Neural cell (in vitro differentiated cells): ENCODE measurements around the gene UCKL1. TPM values are rescaled to one million over a fixed set of nuclear protein-coding genes. Genes with fewer than 3 reads are reported as not detected.

Source experiments
- H2AFZ ChIP-seq: fragments of 200-600, 300-800 bp; sonication (generic), shearing (Covaris generic); 2 replicates; pipeline ENCODE4 v1.6.0; 2014; ENCODE audit warnings: low read depth, mild to moderate bottlenecking, antibody characterized with exemption, low read length, moderate library complexity
- H3F3A ChIP-seq: fragments of 200-600 bp; shearing (Covaris generic); 2 replicates; pipeline ENCODE4 v1.6.1; 2016; ENCODE audit warnings: mild to moderate bottlenecking, moderate library complexity, mixed read lengths, antibody characterized with exemption, low read length; ENCODE audit not compliant: insufficient read depth, poor library complexity, severe bottlenecking
- H3K27ac ChIP-seq: fragments of 200-600, 300-800 bp; sonication (generic), shearing (Covaris generic); 2 replicates; pipeline ENCODE4 v1.5.1; 2014; ENCODE audit warnings: mild to moderate bottlenecking, low read length, moderate library complexity
- H3K27me3 ChIP-seq: fragments of 300-800, 200-600 bp; sonication (generic), shearing (Covaris generic); 2 replicates; pipeline ENCODE4 v1.6.0; 2014; ENCODE audit warnings: mild to moderate bottlenecking, low read depth, low read length, moderate library complexity; ENCODE audit not compliant: insufficient read depth
- H3K36me3 ChIP-seq: fragments of 300-800, 200-600 bp; sonication (generic), shearing (Covaris generic); 2 replicates; pipeline ENCODE4 v1.5.1; 2014; ENCODE audit warnings: mild to moderate bottlenecking, antibody characterized with exemption, low read length, moderate library complexity; ENCODE audit not compliant: insufficient read depth
- H3K4me2 ChIP-seq: fragments of 300-800, 200-600 bp; sonication (generic), shearing (Covaris generic); 2 replicates; pipeline ENCODE4 v1.6.0; 2014; ENCODE audit warnings: mild to moderate bottlenecking, low read length
- H3K4me3 ChIP-seq: fragments of 300-800, 200-600 bp; sonication (generic), shearing (Covaris generic); 2 replicates; pipeline ENCODE4 v1.5.1; 2014; ENCODE audit warnings: mild to moderate bottlenecking, low read length, moderate library complexity
- H3K79me2 ChIP-seq: fragments of 200-600 bp; shearing (Covaris generic); replicated peaks from 2 replicates; pipeline ENCODE4 v1.6.0; 2014; ENCODE audit warnings: mild to moderate bottlenecking, low read length, moderate library complexity; ENCODE audit not compliant: insufficient read depth
- H3K9ac ChIP-seq: fragments of 300-800, 200-600 bp; sonication (generic), shearing (Covaris generic); 2 replicates; pipeline ENCODE4 v1.6.1; 2016; ENCODE audit warnings: mild to moderate bottlenecking, low read length, mixed read lengths
- H3K9me2 ChIP-seq: fragments of 200-600 bp; shearing (Covaris generic); 2 replicates; pipeline ENCODE4 v1.6.1; 2016; ENCODE audit warnings: mild to moderate bottlenecking, low read length, mixed read lengths; ENCODE audit not compliant: insufficient read depth
- H3K9me3 ChIP-seq: fragments of 200-600, 300-800 bp; sonication (generic), shearing (Covaris generic); 2 replicates; pipeline ENCODE4 v1.6.1; 2016; ENCODE audit warnings: mild to moderate bottlenecking, mixed run types, low read length, moderate library complexity, mixed read lengths
- H4K20me1 ChIP-seq: fragments of 200-600 bp; shearing (Covaris generic); 2 replicates; pipeline ENCODE4 v1.6.1; 2016; ENCODE audit warnings: mild to moderate bottlenecking, mixed run types; ENCODE audit not compliant: insufficient read depth
- CTCF ChIP-seq: fragments of 450-650 bp; IDR thresholded peaks from 2 replicates; pipeline ENCODE4 v1.5.1; 2014; ENCODE audit warnings: antibody characterized with exemption, mild to moderate bottlenecking, moderate library complexity; ENCODE audit not compliant: poor library complexity, severe bottlenecking
- EP300 ChIP-seq: fragments of 450-650 bp; conservative IDR thresholded peaks from 2 replicates; pipeline ENCODE4 v1.6.1; 2014; ENCODE audit warnings: antibody characterized with exemption, mild to moderate bottlenecking, moderate library complexity; ENCODE audit not compliant: poor library complexity, severe bottlenecking
- EZH2 ChIP-seq: fragments of 200-600, 300-800 bp; shearing (Covaris generic), sonication (generic); IDR thresholded peaks from 2 replicates; pipeline ENCODE4 v1.6.1; 2014; ENCODE audit warnings: antibody characterized with exemption, low read length, borderline replicate concordance, mild to moderate bottlenecking; ENCODE audit not compliant: insufficient read depth, poor library complexity, severe bottlenecking
- MXI1 ChIP-seq: fragments of 450-650 bp; conservative IDR thresholded peaks from 2 replicates; pipeline ENCODE4 v1.6.1; 2014; ENCODE audit warnings: antibody characterized with exemption, mild to moderate bottlenecking; ENCODE audit not compliant: poor library complexity, severe bottlenecking
- POLR2AphosphoS5 ChIP-seq: IDR thresholded peaks from 2 replicates; pipeline ENCODE4 v1.6.1; 2012
- RAD21 ChIP-seq: fragments of 450-650 bp; conservative IDR thresholded peaks from 2 replicates; pipeline ENCODE4 v1.6.1; 2014; ENCODE audit warnings: antibody characterized with exemption, mild to moderate bottlenecking, moderate library complexity
- REST ChIP-seq: IDR thresholded peaks from 2 replicates; pipeline ENCODE4 v1.6.1; 2012; ENCODE audit warnings: borderline replicate concordance
- SMC3 ChIP-seq: fragments of 450-650 bp; conservative IDR thresholded peaks from 2 replicates; pipeline ENCODE4 v1.6.1; 2014; ENCODE audit warnings: antibody characterized with exemption, mild to moderate bottlenecking, moderate library complexity; ENCODE audit not compliant: poor library complexity
- TAF1 ChIP-seq: IDR thresholded peaks from 2 replicates; pipeline ENCODE4 v1.6.1; 2012; ENCODE audit warnings: low read depth
- polyA plus RNA-seq: library from polyadenylated mRNA; depleted of rRNA; stranded (reverse); fragments of >200 nt; gene quantifications from 2 replicates; pipeline ENCODE4 v1.2.3, GENCODE V29; 2014

Gene UCKL1
- polyA plus RNA-seq, 1 donor from 2014 or later = 58.9 TPM

- no peaks in the 10 kb centered on the region for H3K36me3 ChIP-seq
- no peaks in the 10 kb centered on the region for H3F3A ChIP-seq
- H3K4me3 ChIP-seq = no peak overlapping the region
- no peaks in the 10 kb centered on the region for H3K9me3 ChIP-seq
- no peak overlapping the region for H2AFZ ChIP-seq
- peaks cover 1% of the 10 kb centered on the region for H3K79me2 ChIP-seq
- no peaks in the 10 kb centered on the region for H3K27me3 ChIP-seq
- H3K27ac ChIP-seq = no peak overlapping the region
- TF ChIP-seq MXI1 = no peak
- TF ChIP-seq EP300 = no peak
- TF ChIP-seq RAD21 = no peak
- no peak for TF ChIP-seq POLR2AphosphoS5
- TF ChIP-seq REST = no peak
- TF ChIP-seq CTCF = no peak
- TF ChIP-seq TAF1 = no peak
- no peak for TF ChIP-seq EZH2
- TF ChIP-seq SMC3 = no peak
- H4K20me1 ChIP-seq = no peaks in the 10 kb centered on the region
- H3K4me2 ChIP-seq = no peak overlapping the region
- no peak overlapping the region for H3K9ac ChIP-seq
- H3K9me2 ChIP-seq = no peaks in the 10 kb centered on the region
Observed at GRCh38 chr20:63941282-63942081, 14.7 kb downstream of the UCKL1 start.

- no peak for TF ChIP-seq SMC3
- Histone ChIP-seq H2AFZ (no peak overlapping the region), H3K9me3 (no peaks in the 10 kb centered on the region), H4K20me1 (no peaks in the 10 kb centered on the region), H3K27ac (no peak overlapping the region), H3K4me2 (no peak overlapping the region), H3F3A (no peaks in the 10 kb centered on the region), H3K36me3 (no peaks in the 10 kb centered on the region), H3K79me2 (no peaks in the 10 kb centered on the region), H3K9me2 (no peaks in the 10 kb centered on the region), H3K27me3 (no peaks in the 10 kb centered on the region), H3K4me3 (no peak overlapping the region), H3K9ac (no peak overlapping the region)
Observed at GRCh38 chr20:63940472-63941266, 15.5 kb downstream of the UCKL1 start.
